CD14-positive monocyte (primary cell): Measurements from ENCODE around the gene RPS19. TPM values are rescaled to one million over a fixed set of nuclear protein-coding genes. Genes with fewer than 3 reads are reported as not detected.

Source experiments
- DNase-seq, 3 donors: peaks; one replicate each; pipeline ENCODE4 v3.0.0-alpha.2; 2011 to 2022
- H2AFZ ChIP-seq: 2 replicates; pipeline ENCODE4 v1.6.0; 2012; ENCODE audit warnings: mild to moderate bottlenecking, low read depth, low read length, inconsistent platforms; ENCODE audit not compliant: insufficient read depth, poor library complexity, severe bottlenecking
- H3K27ac ChIP-seq, 2 donors: 1 replicate in 1 of 2; 2 replicates in 1 of 2; pipeline ENCODE4 v1.5.1; 2012 to 2013; ENCODE audit warnings: low read length in 2 of 2, control low read depth in 1 of 2, inconsistent platforms in 1 of 2, low read depth in 1 of 2, mild to moderate bottlenecking in 1 of 2
- H3K27me3 ChIP-seq, 2 donors: one replicate each; pipeline versions ENCODE4 v1.6.0 to v1.6.1; 2011 to 2013; ENCODE audit warnings: low read length in 2 of 2; ENCODE audit not compliant: control insufficient read depth in 2 of 2, insufficient read depth in 2 of 2
- H3K36me3 ChIP-seq, 2 donors: replicated peaks in 1 of 2; 1 replicate in 1 of 2; 2 replicates in 1 of 2; pipeline versions ENCODE4 v1.5.1 to v1.6.1; 2012 to 2013; ENCODE audit warnings: low read length in 2 of 2, control low read depth in 1 of 2, inconsistent platforms in 1 of 2, mild to moderate bottlenecking in 1 of 2; ENCODE audit not compliant: insufficient read depth in 2 of 2, control insufficient read depth in 1 of 2
- H3K4me1 ChIP-seq, 2 donors: 1 replicate in 1 of 2; 2 replicates in 1 of 2; pipeline versions ENCODE4 v1.5.1 to v1.6.1; 2012 to 2013; ENCODE audit warnings: low read length in 2 of 2, control low read depth in 1 of 2, inconsistent platforms in 1 of 2, mild to moderate bottlenecking in 1 of 2, moderate library complexity in 1 of 2; ENCODE audit not compliant: insufficient read depth in 2 of 2, control insufficient read depth in 1 of 2
- H3K4me2 ChIP-seq: replicated peaks from 2 replicates; pipeline ENCODE3; 2012; ENCODE audit warnings: low read length, moderate library complexity, mild to moderate bottlenecking; ENCODE audit not compliant: poor library complexity, severe bottlenecking; ENCODE audit errors: extremely low read depth
- H3K4me3 ChIP-seq, 3 experiments: fragments of 200-600 bp in 1 of 3; sonication (generic) in 1 of 3; replicated peaks in 1 of 3; 1 replicate in 2 of 3; 2 replicates in 1 of 3; pipeline ENCODE4 v1.5.1; 2011 to 2013; ENCODE audit warnings: low read length in 3 of 3, mild to moderate bottlenecking in 3 of 3, control low read depth in 2 of 3, low read depth in 2 of 3, inconsistent platforms in 1 of 3, moderate library complexity in 1 of 3
- H3K79me2 ChIP-seq: 2 replicates; pipeline ENCODE4 v1.6.0; 2012; ENCODE audit warnings: mild to moderate bottlenecking, control low read depth, inconsistent platforms, low read length, moderate library complexity; ENCODE audit not compliant: insufficient read depth
- H3K9ac ChIP-seq: 2 replicates; pipeline ENCODE4 v1.6.0; 2017; ENCODE audit warnings: low read length, mild to moderate bottlenecking; ENCODE audit not compliant: insufficient read depth, poor library complexity, severe bottlenecking
- H3K9me3 ChIP-seq, 2 donors: replicated peaks in 1 of 2; 1 replicate in 1 of 2; 2 replicates in 1 of 2; pipeline versions ENCODE4 v1.5.1 to v1.6.1; 2012 to 2013; ENCODE audit warnings: low read length in 2 of 2, control low read depth in 1 of 2; ENCODE audit not compliant: control insufficient read depth in 1 of 2, insufficient read depth in 1 of 2
- H4K20me1 ChIP-seq: 2 replicates; pipeline ENCODE4 v1.6.0; 2012; ENCODE audit warnings: mild to moderate bottlenecking, low read length, control low read depth, moderate library complexity; ENCODE audit not compliant: insufficient read depth
- H3K27ac Mint-ChIP-seq, 7 donors: one replicate each; pipeline ENCODE4 v1.8.0; 2020; ENCODE audit warnings: mild to moderate bottlenecking in 7 of 7, mixed read lengths in 7 of 7, moderate library complexity in 6 of 7, inconsistent platforms in 2 of 7
- H3K27me3 Mint-ChIP-seq, 3 donors: one replicate each; pipeline ENCODE4 v1.8.0; 2021 to 2022; ENCODE audit warnings: low read depth in 3 of 3, mild to moderate bottlenecking in 3 of 3, mixed read lengths in 3 of 3, moderate library complexity in 3 of 3, inconsistent platforms in 1 of 3
- H3K36me3 Mint-ChIP-seq, 2 donors: one replicate each; pipeline ENCODE4 v1.8.0; 2020; ENCODE audit warnings: mixed read lengths in 2 of 2, inconsistent platforms in 1 of 2, mild to moderate bottlenecking in 1 of 2
- H3K4me1 Mint-ChIP-seq: one replicate; pipeline ENCODE4 v1.8.0; 2020; ENCODE audit warnings: mild to moderate bottlenecking, mixed read lengths
- H3K4me3 Mint-ChIP-seq, 2 donors: one replicate each; pipeline ENCODE4 v1.8.0; 2020; ENCODE audit warnings: mild to moderate bottlenecking in 2 of 2, mixed read lengths in 2 of 2, moderate library complexity in 1 of 2
- H3K9me3 Mint-ChIP-seq, 7 donors: one replicate each; pipeline ENCODE4 v1.8.0; 2020 to 2022; ENCODE audit warnings: mixed read lengths in 7 of 7, mild to moderate bottlenecking in 6 of 7, moderate library complexity in 6 of 7, inconsistent platforms in 2 of 7
- CTCF ChIP-seq: fragments of 200-600 bp; IDR thresholded peaks from one replicate; pipeline ENCODE4 v1.8.0; 2022; ENCODE audit warnings: antibody characterized with exemption, mild to moderate bottlenecking
- WGBS: methylation state at CpG from one replicate; pipeline ENCODE4 v1.1.5; 2013; ENCODE audit warnings: missing lambda C conversion rate; ENCODE audit not compliant: insufficient coverage; 5-methylcytosine and 5-hydroxymethylcytosine counted together
- intact Hi-C, 2 donors: fragments of 100-400 bp; cut with micrococcal nuclease; formaldehyde crosslinking; loops; one replicate each; pipeline versions ENCODE4 v1.15.0 to v1.15.1; 2023
- polyA plus RNA-seq, 3 donors: library from polyadenylated mRNA; depleted of rRNA in 1 of 3; unstranded in 2 of 3; stranded (reverse) in 1 of 3; fragments of 300-500 nt in 2 of 3; fragments of >200 nt in 1 of 3; fragmentation: Illumina TruSeq in 2 of 3; gene quantifications; 1 replicate in 2 of 3; 2 replicates in 1 of 3; pipeline ENCODE4 v1.2.3, GENCODE V29; 2012 to 2021

RPS19 gene
- polyA plus RNA-seq, 3 donors: 1,234 to 2,117 (median 1,424) TPM

- H2AFZ ChIP-seq: peak within 1 kb of the TSS; percentile 78
- peaks cover under 1% of the 10 kb centered on the region for H4K20me1 ChIP-seq
- peaks cover 68 to 76% of the 10 kb centered on the region in 2 donors for H3K4me1 ChIP-seq
- no peaks in the 10 kb centered on the region for H3K27me3 ChIP-seq
- no peak for TF ChIP-seq CTCF
- H3K9me3 ChIP-seq: no peaks in the 10 kb centered on the region
- WGBS: 10% methylated on average over 2 of the region's 9 CpGs
- H3K79me2 ChIP-seq: no peaks in the 10 kb centered on the region
- Mint-ChIP-seq H3K4me3 (peak within 1 kb of the TSS; percentile 67 to 84), H3K36me3 (peaks cover 0 to 4% of the 10 kb centered on the region in 2 donors), H3K27me3 (peaks cover 0 to 1% (median 0%) of the 10 kb centered on the region in 3 donors), H3K9me3 (peaks cover 0 to 4% (median 0%) of the 10 kb centered on the region in 7 donors), H3K4me1 (peaks cover 73% of the 10 kb centered on the region), H3K27ac (peak within 1 kb of the TSS; percentile 75 to 92 (median 87))
- peak within 1 kb of the TSS in 2 of 3 experiments; percentile 1 to 66 for H3K4me3 ChIP-seq
- H3K4me2 ChIP-seq: peak within 1 kb of the TSS; percentile 78
- peaks cover 0 to 2% of the 10 kb centered on the region in 2 donors for H3K36me3 ChIP-seq
- DNase-seq: peak; percentile 54 to 70 (median 57)
- intact Hi-C loops: no loop called here
- peak within 1 kb of the TSS; percentile 66 for H3K9ac ChIP-seq
- peak within 1 kb of the TSS; percentile 43 to 92 for H3K27ac ChIP-seq
Observed at GRCh38 chr19:41876847-41877832, 17.1 kb downstream of the RPS19 start, which contains the start of gene CD79A. CD79A (plus strand) TSS chr19:41877279; CDS start chr19:41877305, 26 bp downstream.
